Small intestine (tissue), 7 donors: ENCODE results near the gene PCNX2. TPM values are rescaled to one million over a fixed set of nuclear protein-coding genes. Genes with fewer than 3 reads are reported as not detected.

Source experiments
- DNase-seq, 2 donors: peaks; one replicate each; pipeline versions ENCODE4 v3.0.0 to v3.0.0-alpha.2; 2013
- FAIRE-seq: peaks from 2 replicates; lab custom pipeline; 2012; peaks lifted over from hg19 to GRCh38; lab: Jason Lieb, UNC
- H3K27ac ChIP-seq, 3 donors: one replicate each; pipeline ENCODE4 v1.5.1; 2013; ENCODE audit warnings: low read length in 2 of 3, mild to moderate bottlenecking in 2 of 3, control low read depth in 1 of 3, inconsistent platforms in 1 of 3, low read depth in 1 of 3, moderate library complexity in 1 of 3
- H3K27me3 ChIP-seq, 3 donors: one replicate each; pipeline ENCODE4 v1.6.1; 2013; ENCODE audit warnings: low read length in 3 of 3, inconsistent platforms in 1 of 3; ENCODE audit not compliant: control insufficient read depth in 3 of 3, insufficient read depth in 3 of 3
- H3K36me3 ChIP-seq, 3 donors: one replicate each; pipeline ENCODE4 v1.6.1; 2013; ENCODE audit warnings: low read length in 3 of 3, inconsistent platforms in 1 of 3, low read depth in 1 of 3, mild to moderate bottlenecking in 1 of 3, moderate library complexity in 1 of 3; ENCODE audit not compliant: control insufficient read depth in 3 of 3, insufficient read depth in 2 of 3
- H3K4me1 ChIP-seq, 3 donors: one replicate each; pipeline ENCODE4 v1.6.1; 2013; ENCODE audit warnings: low read length in 2 of 3, inconsistent platforms in 1 of 3, low read depth in 1 of 3, mild to moderate bottlenecking in 1 of 3, moderate library complexity in 1 of 3; ENCODE audit not compliant: control insufficient read depth in 3 of 3, insufficient read depth in 2 of 3
- H3K4me3 ChIP-seq, 3 donors: one replicate each; pipeline ENCODE4 v1.5.1; 2013; ENCODE audit warnings: low read length in 3 of 3, control low read depth in 1 of 3, inconsistent platforms in 1 of 3, low read depth in 1 of 3, mild to moderate bottlenecking in 1 of 3, moderate library complexity in 1 of 3
- H3K9me3 ChIP-seq, 2 donors: one replicate each; pipeline ENCODE4 v1.6.1; 2013; ENCODE audit warnings: low read depth in 1 of 2, low read length in 1 of 2; ENCODE audit not compliant: control insufficient read depth in 2 of 2, insufficient read depth in 1 of 2
- WGBS, 3 donors: extraction: QIAGEN DNeasy Blood & Tissue Kit; methylation state at CpG; one replicate each; pipeline ENCODE4 v1.1.7; 2013; 5-methylcytosine and 5-hydroxymethylcytosine counted together
- polyA plus RNA-seq, 4 donors: library from polyadenylated mRNA; stranded (reverse) in 3 of 4; unstranded in 1 of 4; fragments of 200-250 nt in 3 of 4; fragments of 120-200 nt in 1 of 4; gene quantifications; one replicate each; pipeline versions ENCODE4 v1.2.1 to v1.2.3, GENCODE V29; 2013
- donor health status: healthy with polysubstance abuse.
- donor health status: control.
- donor health status: control.
- donor health status: Bipolar disorder and iron deficiency.
- donor health status: healthy.

Gene PCNX2
- polyA plus RNA-seq, 4 donors: 1.3 to 18.1 (median 5.1) TPM

GRCh38 chr1:233078396-233078795, 217.1 kb downstream of the PCNX2 start:
- 82 to 91% (median 86%) methylated on average over 6 of the region's 6 CpGs for WGBS, 3 donors
- no peak overlapping the region for H3K4me3 ChIP-seq
- no peak overlapping the region for H3K27ac ChIP-seq
- no peaks in the 10 kb centered on the region for H3K27me3 ChIP-seq
- peaks cover 0 to 4% of the 10 kb centered on the region in 2 donors for H3K9me3 ChIP-seq
- FAIRE-seq: no peak
- H3K4me1 ChIP-seq: no peaks in the 10 kb centered on the region
- DNase-seq: no peak
- no peaks in the 10 kb centered on the region for H3K36me3 ChIP-seq

GRCh38 chr1:233075915-233076295, 219.6 kb downstream of the PCNX2 start:
- Histone ChIP-seq H3K9me3 (peaks cover 0 to 5% of the 10 kb centered on the region in 2 donors), H3K36me3 (no peaks in the 10 kb centered on the region), H3K27me3 (no peaks in the 10 kb centered on the region), H3K4me1 (no peaks in the 10 kb centered on the region), H3K4me3 (no peak overlapping the region), H3K27ac (no peak overlapping the region)
- WGBS, 3 donors: 80 to 97% (median 92%) methylated on average over 1 of the region's 1 CpG
- DNase-seq (no peak), FAIRE-seq (no peak)

DNA sequence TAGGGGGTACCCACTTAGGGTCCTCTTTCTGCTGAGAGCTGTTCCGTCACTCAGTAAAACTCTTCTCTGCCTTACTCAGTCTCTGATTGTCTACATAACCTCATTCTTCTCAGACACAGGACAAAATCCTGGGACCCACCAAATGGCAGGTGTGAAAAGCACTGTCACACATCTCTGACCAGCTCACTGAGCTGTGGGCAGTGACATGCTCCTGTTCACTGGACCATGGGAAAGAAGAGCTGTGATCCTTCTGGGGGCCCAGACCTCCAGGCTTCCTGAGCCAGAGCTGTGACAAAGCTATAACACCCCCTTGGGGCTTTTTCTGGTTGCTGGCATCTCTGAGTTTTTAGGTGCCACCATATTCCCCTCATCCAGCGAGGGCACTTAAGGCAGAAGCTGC, 229.4 kb downstream of the PCNX2 start:
- FAIRE-seq (no peak), DNase-seq (no peak)
- no peaks in the 10 kb centered on the region for H3K4me1 ChIP-seq
- H3K4me3 ChIP-seq: no peak overlapping the region
- peaks cover 0 to 15% of the 10 kb centered on the region in 2 donors for H3K9me3 ChIP-seq
- H3K27ac ChIP-seq: no peak overlapping the region
- 90 to 100% (median 96%) methylated on average over 2 of the region's 2 CpGs for WGBS, 3 donors
- peaks cover 0 to 2% (median 0%) of the 10 kb centered on the region in 3 donors for H3K36me3 ChIP-seq
- H3K27me3 ChIP-seq: no peaks in the 10 kb centered on the region

- no peak overlapping the region for H3K4me3 ChIP-seq
- FAIRE-seq: no peak
- H3K9me3 ChIP-seq: peaks cover 0 to 15% of the 10 kb centered on the region in 2 donors
- H3K4me1 ChIP-seq: no peaks in the 10 kb centered on the region
- H3K36me3 ChIP-seq: peaks cover 0 to 2% (median 0%) of the 10 kb centered on the region in 3 donors
- H3K27ac ChIP-seq: no peak overlapping the region
- 91 to 98% (median 93%) methylated on average over 2 of the region's 2 CpGs for WGBS, 3 donors
- H3K27me3 ChIP-seq: no peaks in the 10 kb centered on the region
- DNase-seq: no peak
Observed at GRCh38 chr1:233065685-233066084, 229.8 kb downstream of the PCNX2 start.

GRCh38 chr1:233064988-233065387, 230.5 kb downstream of the PCNX2 start:
- H3K36me3 ChIP-seq: peaks cover 0 to 2% (median 0%) of the 10 kb centered on the region in 3 donors
- 55 to 78% (median 73%) methylated on average over 1 of the region's 1 CpG for WGBS, 3 donors
- FAIRE-seq: no peak

GRCh38 chr1:233063462-233063861, 232.1 kb downstream of the PCNX2 start:
- Histone ChIP-seq H3K9me3 (peaks cover 0 to 15% of the 10 kb centered on the region in 2 donors), H3K4me3 (no peak overlapping the region), H3K36me3 (peaks cover 0 to 2% (median 0%) of the 10 kb centered on the region in 3 donors), H3K27me3 (no peaks in the 10 kb centered on the region), H3K4me1 (no peaks in the 10 kb centered on the region), H3K27ac (no peak overlapping the region)
- no peak for FAIRE-seq
- no peak for DNase-seq

More at GRCh38 chr1:233064988-233065387, 230.5 kb downstream of the PCNX2 start:
- Histone ChIP-seq H3K27ac (no peak overlapping the region), H3K27me3 (no peaks in the 10 kb centered on the region), H3K4me1 (no peaks in the 10 kb centered on the region), H3K9me3 (peaks cover 0 to 15% of the 10 kb centered on the region in 2 donors), H3K4me3 (no peak overlapping the region)
- DNase-seq: no peak

- Histone ChIP-seq H3K4me3 (no peak overlapping the region), H3K27ac (no peak overlapping the region), H3K27me3 (no peaks in the 10 kb centered on the region), H3K9me3 (peaks cover 0 to 9% of the 10 kb centered on the region in 2 donors), H3K36me3 (peaks cover 0 to under 1% (median 0%) of the 10 kb centered on the region in 3 donors), H3K4me1 (no peaks in the 10 kb centered on the region)
- no peak for FAIRE-seq
- DNase-seq: no peak
- 72 to 86% (median 85%) methylated on average over 5 of the region's 5 CpGs for WGBS, 3 donors
Observed at GRCh38 chr1:233061265-233061664, 234.3 kb downstream of the PCNX2 start.

DNA sequence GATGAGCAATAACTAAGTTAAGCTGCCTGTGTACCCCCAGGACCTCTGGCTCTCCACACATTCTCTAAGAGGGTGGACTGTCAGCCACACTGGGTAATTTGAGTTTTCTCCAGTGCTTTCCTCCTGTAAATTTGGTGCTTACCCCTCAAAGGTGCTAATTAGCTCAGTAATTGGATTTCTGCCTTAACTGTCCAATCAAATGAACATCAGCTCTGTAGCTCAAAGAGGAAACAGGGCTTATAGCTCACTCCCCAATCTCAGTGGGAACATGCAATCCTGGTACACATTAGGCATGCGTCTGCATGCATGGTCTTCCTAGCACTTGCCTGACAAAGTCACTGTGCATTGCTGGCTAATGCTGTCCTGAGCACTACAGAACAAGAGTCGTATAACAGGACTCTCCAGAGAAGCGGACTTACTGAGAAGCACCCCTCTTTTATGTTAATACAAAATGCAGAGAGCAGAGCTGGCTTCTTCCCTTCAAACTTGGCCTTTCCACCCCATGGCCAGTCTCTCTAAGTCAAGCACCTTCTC, 235.0 kb downstream of the PCNX2 start:
- peaks cover 0 to 2% of the 10 kb centered on the region in 2 donors for H3K9me3 ChIP-seq
- H3K36me3 ChIP-seq: no peaks in the 10 kb centered on the region
- no peak overlapping the region for H3K27ac ChIP-seq
- no peak overlapping the region for H3K4me3 ChIP-seq
- H3K4me1 ChIP-seq: no peaks in the 10 kb centered on the region
- H3K27me3 ChIP-seq: no peaks in the 10 kb centered on the region
- DNase-seq (no peak), FAIRE-seq (no peak)
- 92 to 94% (median 93%) methylated on average over 3 of the region's 3 CpGs for WGBS, 3 donors

DNA sequence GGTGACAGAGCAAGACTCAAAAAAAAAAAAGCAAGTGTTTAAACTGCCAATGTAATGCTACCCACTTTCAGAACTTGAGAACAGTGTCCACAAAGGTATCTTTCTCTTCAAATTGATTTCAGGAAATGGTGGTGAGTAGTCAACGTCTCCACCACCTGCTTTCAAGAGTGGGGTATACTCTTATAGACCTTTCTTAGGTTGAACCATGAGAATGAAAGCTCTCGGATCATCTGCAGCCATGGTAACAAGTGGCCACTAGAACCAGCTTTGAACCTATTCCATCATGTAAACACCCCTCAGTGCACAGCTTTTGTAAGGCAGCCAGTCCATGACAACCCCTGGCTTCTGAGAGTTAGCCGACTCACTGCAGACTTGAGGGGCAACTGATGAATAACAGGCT, 237.7 kb downstream of the PCNX2 start:
- no peak overlapping the region for H3K27ac ChIP-seq
- H3K4me1 ChIP-seq: no peaks in the 10 kb centered on the region
- H3K4me3 ChIP-seq: no peak overlapping the region
- no peaks in the 10 kb centered on the region for H3K9me3 ChIP-seq
- H3K27me3 ChIP-seq: no peaks in the 10 kb centered on the region
- WGBS, 3 donors: 89 to 92% (median 90%) methylated on average over 3 of the region's 3 CpGs
- FAIRE-seq: no peak
- H3K36me3 ChIP-seq: no peaks in the 10 kb centered on the region
- DNase-seq: no peak
